ENCODE results near the gene MLANA.

Gene MLANA

GRCh38 chr9:5922192-5922591, 31.5 kb downstream of the MLANA start:
- H3K4me1 ChIP-seq (ENCODE audit: control insufficient read depth, insufficient read depth, low read length) = no peaks in the 10 kb centered on the region
- H3K9ac ChIP-seq (ENCODE audit: low read length in 2 of 2) = no peak overlapping the region
- no peak overlapping the region for H3K4me3 ChIP-seq (ENCODE audit: low read length in 2 of 2)
- H3K36me3 ChIP-seq (ENCODE audit: control insufficient read depth in 2 of 2, insufficient read depth in 2 of 2, low read length in 2 of 2) = peaks cover 10 to 24% of the 10 kb centered on the region in 2 donors
- H3K27ac ChIP-seq (ENCODE audit: low read length) = no peak overlapping the region
- no peaks in the 10 kb centered on the region for H3K9me3 ChIP-seq (ENCODE audit: control insufficient read depth in 2 of 2, low read length in 2 of 2)
- no peaks in the 10 kb centered on the region for H3K27me3 ChIP-seq (ENCODE audit: control insufficient read depth in 1 of 2, insufficient read depth in 2 of 2, low read length in 2 of 2)

GRCh38 chr9:5931657-5932056, 41.0 kb downstream of the MLANA start:
- H3K36me3 ChIP-seq (ENCODE audit: control insufficient read depth in 2 of 2, insufficient read depth in 2 of 2, low read length in 2 of 2) = peaks cover 0 to 8% of the 10 kb centered on the region in 2 donors
- H3K4me1 ChIP-seq (ENCODE audit: control insufficient read depth, insufficient read depth, low read length) = no peaks in the 10 kb centered on the region
- no peaks in the 10 kb centered on the region for H3K27me3 ChIP-seq (ENCODE audit: control insufficient read depth in 1 of 2, insufficient read depth in 2 of 2, low read length in 2 of 2)
- H3K9ac ChIP-seq (ENCODE audit: low read length in 2 of 2) = no peak overlapping the region
- H3K27ac ChIP-seq (ENCODE audit: low read length) = no peak overlapping the region
- H3K4me3 ChIP-seq (ENCODE audit: low read length in 2 of 2) = no peak overlapping the region
- H3K9me3 ChIP-seq (ENCODE audit: control insufficient read depth in 2 of 2, low read length in 2 of 2) = no peaks in the 10 kb centered on the region

GRCh38 chr9:5938449-5938848, 47.8 kb downstream of the MLANA start:
- Histone ChIP-seq H3K36me3 (ENCODE audit: control insufficient read depth in 2 of 2, insufficient read depth in 2 of 2, low read length in 2 of 2) (peaks cover 0 to 2% of the 10 kb centered on the region in 2 donors), H3K9me3 (ENCODE audit: control insufficient read depth in 2 of 2, low read length in 2 of 2) (no peaks in the 10 kb centered on the region), H3K4me3 (ENCODE audit: low read length in 2 of 2) (no peak overlapping the region), H3K27me3 (ENCODE audit: control insufficient read depth in 1 of 2, insufficient read depth in 2 of 2, low read length in 2 of 2) (no peaks in the 10 kb centered on the region), H3K27ac (ENCODE audit: low read length) (no peak overlapping the region), H3K9ac (ENCODE audit: low read length in 2 of 2) (no peak overlapping the region), H3K4me1 (ENCODE audit: control insufficient read depth, insufficient read depth, low read length) (no peaks in the 10 kb centered on the region)

- H3K27ac ChIP-seq (ENCODE audit: low read length) = no peak overlapping the region
- H3K36me3 ChIP-seq (ENCODE audit: control insufficient read depth in 2 of 2, insufficient read depth in 2 of 2, low read length in 2 of 2) = no peaks in the 10 kb centered on the region
- no peak overlapping the region for H3K9ac ChIP-seq (ENCODE audit: low read length in 2 of 2)
- H3K27me3 ChIP-seq (ENCODE audit: control insufficient read depth in 1 of 2, insufficient read depth in 2 of 2, low read length in 2 of 2) = no peaks in the 10 kb centered on the region
- no peaks in the 10 kb centered on the region for H3K4me1 ChIP-seq (ENCODE audit: control insufficient read depth, insufficient read depth, low read length)
- H3K9me3 ChIP-seq (ENCODE audit: control insufficient read depth in 2 of 2, low read length in 2 of 2) = no peaks in the 10 kb centered on the region
- no peak overlapping the region for H3K4me3 ChIP-seq (ENCODE audit: low read length in 2 of 2)
These were observed 48.8 kb downstream of the MLANA start for GRCh38 chr9:5939530-5939929.

GRCh38 chr9:5941214-5941613, 50.5 kb downstream of the MLANA start:
- Histone ChIP-seq H3K9me3 (ENCODE audit: control insufficient read depth in 2 of 2, low read length in 2 of 2) (no peaks in the 10 kb centered on the region), H3K4me1 (ENCODE audit: control insufficient read depth, insufficient read depth, low read length) (no peaks in the 10 kb centered on the region), H3K27me3 (ENCODE audit: control insufficient read depth in 1 of 2, insufficient read depth in 2 of 2, low read length in 2 of 2) (no peaks in the 10 kb centered on the region), H3K9ac (ENCODE audit: low read length in 2 of 2) (no peak overlapping the region), H3K27ac (ENCODE audit: low read length) (no peak overlapping the region), H3K4me3 (ENCODE audit: low read length in 2 of 2) (no peak overlapping the region), H3K36me3 (ENCODE audit: control insufficient read depth in 2 of 2, insufficient read depth in 2 of 2, low read length in 2 of 2) (no peaks in the 10 kb centered on the region)

- no peaks in the 10 kb centered on the region for H3K36me3 ChIP-seq (ENCODE audit: control insufficient read depth in 2 of 2, insufficient read depth in 2 of 2, low read length in 2 of 2)
- H3K27me3 ChIP-seq (ENCODE audit: control insufficient read depth in 1 of 2, insufficient read depth in 2 of 2, low read length in 2 of 2) = no peaks in the 10 kb centered on the region
- H3K27ac ChIP-seq (ENCODE audit: low read length) = no peak overlapping the region
- no peaks in the 10 kb centered on the region for H3K9me3 ChIP-seq (ENCODE audit: control insufficient read depth in 2 of 2, low read length in 2 of 2)
- H3K9ac ChIP-seq (ENCODE audit: low read length in 2 of 2) = no peak overlapping the region
- no peaks in the 10 kb centered on the region for H3K4me1 ChIP-seq (ENCODE audit: control insufficient read depth, insufficient read depth, low read length)
- no peak overlapping the region for H3K4me3 ChIP-seq (ENCODE audit: low read length in 2 of 2)
These were observed 54.4 kb downstream of the MLANA start for GRCh38 chr9:5945112-5945511.

- Histone ChIP-seq H3K9ac (ENCODE audit: low read length in 2 of 2) (no peak overlapping the region), H3K36me3 (ENCODE audit: control insufficient read depth in 2 of 2, insufficient read depth in 2 of 2, low read length in 2 of 2) (no peaks in the 10 kb centered on the region), H3K9me3 (ENCODE audit: control insufficient read depth in 2 of 2, low read length in 2 of 2) (no peaks in the 10 kb centered on the region), H3K27ac (ENCODE audit: low read length) (no peak overlapping the region), H3K4me3 (ENCODE audit: low read length in 2 of 2) (no peak overlapping the region), H3K27me3 (ENCODE audit: control insufficient read depth in 1 of 2, insufficient read depth in 2 of 2, low read length in 2 of 2) (no peaks in the 10 kb centered on the region), H3K4me1 (ENCODE audit: control insufficient read depth, insufficient read depth, low read length) (no peaks in the 10 kb centered on the region)
These were observed 57.2 kb downstream of the MLANA start for GRCh38 chr9:5947912-5948311.

- H3K36me3 ChIP-seq (ENCODE audit: control insufficient read depth in 2 of 2, insufficient read depth in 2 of 2, low read length in 2 of 2) = no peaks in the 10 kb centered on the region
- no peak overlapping the region for H3K27ac ChIP-seq (ENCODE audit: low read length)
- no peaks in the 10 kb centered on the region for H3K27me3 ChIP-seq (ENCODE audit: control insufficient read depth in 1 of 2, insufficient read depth in 2 of 2, low read length in 2 of 2)
- no peak overlapping the region for H3K9ac ChIP-seq (ENCODE audit: low read length in 2 of 2)
- no peaks in the 10 kb centered on the region for H3K4me1 ChIP-seq (ENCODE audit: control insufficient read depth, insufficient read depth, low read length)
- H3K4me3 ChIP-seq (ENCODE audit: low read length in 2 of 2) = no peak overlapping the region
- no peaks in the 10 kb centered on the region for H3K9me3 ChIP-seq (ENCODE audit: control insufficient read depth in 2 of 2, low read length in 2 of 2)
These were observed 58.5 kb downstream of the MLANA start for GRCh38 chr9:5949103-5949699.

- no peaks in the 10 kb centered on the region for H3K9me3 ChIP-seq (ENCODE audit: control insufficient read depth in 2 of 2, low read length in 2 of 2)
- no peak overlapping the region for H3K4me3 ChIP-seq (ENCODE audit: low read length in 2 of 2)
- H3K4me1 ChIP-seq (ENCODE audit: control insufficient read depth, insufficient read depth, low read length) = no peaks in the 10 kb centered on the region
- H3K27ac ChIP-seq (ENCODE audit: low read length) = no peak overlapping the region
- H3K36me3 ChIP-seq (ENCODE audit: control insufficient read depth in 2 of 2, insufficient read depth in 2 of 2, low read length in 2 of 2) = no peaks in the 10 kb centered on the region
- no peaks in the 10 kb centered on the region for H3K27me3 ChIP-seq (ENCODE audit: control insufficient read depth in 1 of 2, insufficient read depth in 2 of 2, low read length in 2 of 2)
- H3K9ac ChIP-seq (ENCODE audit: low read length in 2 of 2) = no peak overlapping the region
These were observed 59.6 kb downstream of the MLANA start for GRCh38 chr9:5950261-5950660.

GRCh38 chr9:5951686-5952211, 61.1 kb downstream of the MLANA start:
- Histone ChIP-seq H3K27me3 (ENCODE audit: control insufficient read depth in 1 of 2, insufficient read depth in 2 of 2, low read length in 2 of 2) (no peaks in the 10 kb centered on the region), H3K36me3 (ENCODE audit: control insufficient read depth in 2 of 2, insufficient read depth in 2 of 2, low read length in 2 of 2) (no peaks in the 10 kb centered on the region), H3K9ac (ENCODE audit: low read length in 2 of 2) (no peak overlapping the region), H3K27ac (ENCODE audit: low read length) (no peak overlapping the region), H3K4me3 (ENCODE audit: low read length in 2 of 2) (no peak overlapping the region), H3K4me1 (ENCODE audit: control insufficient read depth, insufficient read depth, low read length) (no peaks in the 10 kb centered on the region), H3K9me3 (ENCODE audit: control insufficient read depth in 2 of 2, low read length in 2 of 2) (no peaks in the 10 kb centered on the region)

GRCh38 chr9:5953743-5954707, 63.3 kb downstream of the MLANA start:
- Histone ChIP-seq H3K36me3 (ENCODE audit: control insufficient read depth in 2 of 2, insufficient read depth in 2 of 2, low read length in 2 of 2) (no peaks in the 10 kb centered on the region), H3K4me3 (ENCODE audit: low read length in 2 of 2) (no peak overlapping the region), H3K9ac (ENCODE audit: low read length in 2 of 2) (no peak overlapping the region), H3K27me3 (ENCODE audit: control insufficient read depth in 1 of 2, insufficient read depth in 2 of 2, low read length in 2 of 2) (no peaks in the 10 kb centered on the region), H3K9me3 (ENCODE audit: control insufficient read depth in 2 of 2, low read length in 2 of 2) (no peaks in the 10 kb centered on the region), H3K27ac (ENCODE audit: low read length) (no peak overlapping the region), H3K4me1 (ENCODE audit: control insufficient read depth, insufficient read depth, low read length) (no peaks in the 10 kb centered on the region)

All from stomach smooth muscle (tissue), 2 donors.